Hippocampal formation (tissue), 2 donors: ENCODE results near the gene GDPD2.
A peak's percentile ranks its signal among the peaks of the same experiment; 100 is the strongest.
"Not testable (repeated sequence)": the region's sequence is repeated elsewhere in the genome, so short reads cannot be mapped to it uniquely, and the experiment has no call there.

Source experiments
- DNase-seq, 2 donors: peaks; one replicate each; lab custom pipeline; 2025; lab: John Stamatoyannopoulos, UW

Gene GDPD2

GRCh38 chrX:70422851-70423341 is at the start of gene GDPD2:
Gene GDPD2, plus strand, starts transcription at chrX:70423314. Its CDS starts 1,671 bp downstream, at chrX:70424985.
- DNase-seq: peak; percentile 24 to 41

GRCh38 chrX:70386235-70386634 is 36.9 kb upstream of the GDPD2 start:
- DNase-seq: no peak

- no peak for DNase-seq
These were observed 24.2 kb upstream of the GDPD2 start for GRCh38 chrX:70398899-70399298.

- not testable (repeated sequence) for DNase-seq
These were observed 22.9 kb upstream of the GDPD2 start for GRCh38 chrX:70400181-70400580.

GRCh38 chrX:70402721-70403120 is 20.4 kb upstream of the GDPD2 start:
- DNase-seq: no peak

- no peak for DNase-seq
These were observed 18.1 kb upstream of the GDPD2 start for GRCh38 chrX:70405003-70405402.

- no peak for DNase-seq
These were observed 12.2 kb upstream of the GDPD2 start for GRCh38 chrX:70410921-70411320.

- no peak for DNase-seq
These were observed 11.6 kb upstream of the GDPD2 start for GRCh38 chrX:70411475-70411874.

GRCh38 chrX:70421618-70422017 is 1.5 kb upstream of the GDPD2 start:
- peak; percentile 5 to 25 for DNase-seq

- DNase-seq: no peak
These were observed 992 bp downstream of the GDPD2 start for GRCh38 chrX:70423936-70424675.

- DNase-seq: no peak
These were observed 1.7 kb downstream of the GDPD2 start for GRCh38 chrX:70424801-70425200.

- no peak for DNase-seq
These were observed 3.5 kb downstream of the GDPD2 start for GRCh38 chrX:70426286-70427278.

GRCh38 chrX:70427365-70427764 is 4.3 kb downstream of the GDPD2 start:
- no peak for DNase-seq

GRCh38 chrX:70429759-70430158 is 6.6 kb downstream of the GDPD2 start:
- no peak for DNase-seq

GRCh38 chrX:70432936-70433847 is 10.1 kb downstream of the GDPD2 start:
- DNase-seq: no peak

- peak; percentile 44 to 51 for DNase-seq
These were observed 10.8 kb downstream of the GDPD2 start for GRCh38 chrX:70433848-70434351.

GRCh38 chrX:70434352-70434866 is 11.3 kb downstream of the GDPD2 start:
- DNase-seq: peak; percentile 56 to 73

- no peak for DNase-seq
These were observed 11.9 kb downstream of the GDPD2 start for GRCh38 chrX:70434914-70435586.

- DNase-seq: no peak
These were observed 13.2 kb downstream of the GDPD2 start for GRCh38 chrX:70436343-70436742.

GRCh38 chrX:70437011-70437410 is 13.9 kb downstream of the GDPD2 start:
- no peak for DNase-seq
